Measurements from ENCODE around the gene GAB2.

The GAB2 gene

GRCh38 chr11:78207532-78208256 is 209.9 kb downstream of the GAB2 start:
- DNase-seq (ENCODE audit: low read depth, low spot score): no peak

GRCh38 chr11:78205691-78206090 is 211.9 kb downstream of the GAB2 start:
- DNase-seq (ENCODE audit: low read depth, low spot score): no peak

- no peak for DNase-seq (ENCODE audit: low read depth, low spot score)
Measured at GRCh38 chr11:78205256-78205655, 212.4 kb downstream of the GAB2 start.

GRCh38 chr11:78203184-78203583 is 214.4 kb downstream of the GAB2 start:
- DNase-seq (ENCODE audit: low read depth, low spot score): no peak

GRCh38 chr11:78202733-78203167 is 214.9 kb downstream of the GAB2 start:
- DNase-seq (ENCODE audit: low read depth, low spot score): no peak

GRCh38 chr11:78201096-78201818 is 216.4 kb downstream of the GAB2 start:
- DNase-seq (ENCODE audit: low read depth, low spot score): no peak

GRCh38 chr11:78200553-78200952 is 217.1 kb downstream of the GAB2 start:
- no peak for DNase-seq (ENCODE audit: low read depth, low spot score)

GRCh38 chr11:78200061-78200460 is 217.6 kb downstream of the GAB2 start:
- DNase-seq (ENCODE audit: low read depth, low spot score): no peak

- DNase-seq (ENCODE audit: low read depth, low spot score): no peak
Measured at GRCh38 chr11:78199653-78200015, 218.0 kb downstream of the GAB2 start.

- DNase-seq (ENCODE audit: low read depth, low spot score): no peak
Measured at GRCh38 chr11:78199015-78199652, 218.5 kb downstream of the GAB2 start.

- DNase-seq (ENCODE audit: low read depth, low spot score): no peak
Measured at GRCh38 chr11:78197816-78198215, 219.8 kb downstream of the GAB2 start.

- DNase-seq (ENCODE audit: low read depth, low spot score): no peak
Measured at GRCh38 chr11:78196661-78197091, 220.9 kb downstream of the GAB2 start.

GRCh38 chr11:78195917-78196560 is 221.6 kb downstream of the GAB2 start:
- DNase-seq (ENCODE audit: low read depth, low spot score): no peak

GRCh38 chr11:78194490-78194889 is 223.1 kb downstream of the GAB2 start:
- no peak for DNase-seq (ENCODE audit: low read depth, low spot score)

GRCh38 chr11:78193806-78194205 is 223.8 kb downstream of the GAB2 start:
- DNase-seq (ENCODE audit: low read depth, low spot score): no peak

GRCh38 chr11:78192911-78193351 is 224.7 kb downstream of the GAB2 start:
- DNase-seq (ENCODE audit: low read depth, low spot score): no peak

- no peak for DNase-seq (ENCODE audit: low read depth, low spot score)
Measured at GRCh38 chr11:78192223-78192719, 225.3 kb downstream of the GAB2 start.

- DNase-seq (ENCODE audit: low read depth, low spot score): no peak
Measured at GRCh38 chr11:78190871-78191538, 226.6 kb downstream of the GAB2 start.

GRCh38 chr11:78190374-78190773 is 227.2 kb downstream of the GAB2 start:
- DNase-seq (ENCODE audit: low read depth, low spot score): no peak

GRCh38 chr11:78189851-78190250 is 227.8 kb downstream of the GAB2 start:
- DNase-seq (ENCODE audit: low read depth, low spot score): no peak

- no peak for DNase-seq (ENCODE audit: low read depth, low spot score)
Measured at GRCh38 chr11:78189174-78189724, 228.4 kb downstream of the GAB2 start.

Measured in brain pericyte (primary cell).